RKO (cell line): ENCODE results near the gene TFRC.
"Not testable (repeated sequence)": the region's sequence is repeated elsewhere in the genome, so short reads cannot be mapped to it uniquely, and the experiment has no call there.

Experiments used
- DNase-seq: peaks from one replicate; pipeline ENCODE4 v3.0.0-alpha.2; 2016; ENCODE audit warnings: low spot score

The TFRC gene

DNA sequence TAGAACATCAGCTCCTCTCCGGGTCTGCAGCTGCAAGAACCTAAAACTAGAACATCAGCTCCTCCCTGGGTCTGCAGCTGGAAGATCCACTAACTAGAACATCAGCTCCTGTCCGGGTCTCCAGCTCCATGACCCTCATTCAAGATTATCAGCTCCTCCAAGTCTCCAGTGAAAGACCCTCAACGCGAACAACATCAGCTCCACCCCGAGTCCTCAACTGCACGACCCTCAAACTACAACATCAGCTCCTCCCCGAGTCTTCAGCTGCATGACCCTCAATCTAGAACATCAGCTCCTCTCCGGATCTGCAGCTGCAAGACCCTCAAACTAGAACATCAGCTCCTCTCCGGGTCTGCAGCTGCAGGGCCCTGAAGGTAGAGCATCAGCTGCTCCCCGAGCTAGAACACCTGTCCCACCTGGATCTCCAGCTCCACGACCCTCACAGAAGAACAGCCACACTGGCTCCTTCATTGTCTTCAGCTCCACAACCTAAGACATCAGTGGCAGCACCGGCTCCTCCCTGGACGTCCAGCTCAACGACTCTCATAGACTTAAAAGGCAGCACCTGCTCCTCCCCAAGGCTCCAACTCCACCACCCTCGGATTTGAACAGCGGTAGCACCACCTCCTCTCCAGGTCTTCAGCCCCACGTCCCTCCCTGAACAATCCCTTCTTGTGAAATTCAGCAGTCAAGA lies 77.4 kb downstream of the TFRC start:
- not testable (repeated sequence) for DNase-seq

DNA sequence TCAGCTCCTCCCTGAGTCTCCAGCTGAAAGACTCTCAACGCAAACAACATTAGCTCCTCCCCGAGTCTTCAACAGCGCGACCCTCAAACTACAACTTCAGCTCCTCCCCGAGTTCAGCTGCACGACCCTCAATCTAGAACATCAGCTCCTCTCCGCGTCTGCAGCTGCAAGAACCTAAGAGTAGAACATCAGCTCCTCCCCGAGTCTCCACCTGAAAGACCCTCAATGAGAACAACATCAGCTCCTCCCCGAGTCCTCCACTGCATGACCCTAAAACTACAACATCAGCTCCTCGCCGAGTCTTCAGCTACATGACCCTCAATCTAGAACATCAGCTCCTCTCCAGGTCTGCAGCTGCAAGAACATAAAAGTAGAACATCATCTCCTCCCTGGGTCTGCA lies 78.3 kb downstream of the TFRC start:
- no peak for DNase-seq

DNA sequence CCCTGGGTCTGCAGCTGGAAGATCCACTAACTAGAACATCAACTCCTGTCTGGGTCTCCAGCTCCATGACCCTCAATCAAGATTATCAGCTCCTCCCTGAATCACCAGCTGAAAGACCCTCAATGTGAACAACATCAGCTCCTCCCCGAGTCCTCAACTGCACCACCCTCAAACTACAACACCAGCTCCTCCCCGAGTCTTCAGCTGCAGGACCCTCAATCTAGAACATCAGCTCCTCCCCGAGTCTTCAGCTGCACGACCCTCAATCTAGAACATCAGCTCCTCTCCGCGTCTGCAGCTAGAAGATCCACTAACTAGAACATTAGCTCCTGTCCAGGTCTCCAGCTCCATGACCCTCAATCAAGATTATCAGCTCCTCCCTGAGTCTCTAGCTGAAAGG lies 79.2 kb downstream of the TFRC start:
- DNase-seq = not testable (repeated sequence)

DNA sequence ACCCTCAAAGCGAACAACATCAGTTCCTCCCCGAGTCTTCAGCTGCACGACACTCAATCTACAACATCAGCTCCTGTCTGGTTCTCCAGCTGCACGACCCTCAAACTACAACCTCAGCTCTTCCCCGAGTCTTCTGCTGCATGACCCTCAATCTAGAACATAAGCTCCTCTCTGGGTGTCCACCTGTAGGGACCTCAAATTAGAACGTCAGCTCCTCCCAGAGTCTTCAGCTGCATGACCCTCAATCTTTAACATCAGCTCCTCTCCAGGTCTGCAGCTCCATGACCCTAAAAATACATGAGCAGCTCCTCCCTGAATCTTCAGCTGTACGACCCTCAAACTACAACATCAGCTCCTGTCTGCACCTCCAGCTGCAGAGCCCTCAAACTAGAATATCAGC lies 80.7 kb downstream of the TFRC start:
- DNase-seq = not testable (repeated sequence)

DNA sequence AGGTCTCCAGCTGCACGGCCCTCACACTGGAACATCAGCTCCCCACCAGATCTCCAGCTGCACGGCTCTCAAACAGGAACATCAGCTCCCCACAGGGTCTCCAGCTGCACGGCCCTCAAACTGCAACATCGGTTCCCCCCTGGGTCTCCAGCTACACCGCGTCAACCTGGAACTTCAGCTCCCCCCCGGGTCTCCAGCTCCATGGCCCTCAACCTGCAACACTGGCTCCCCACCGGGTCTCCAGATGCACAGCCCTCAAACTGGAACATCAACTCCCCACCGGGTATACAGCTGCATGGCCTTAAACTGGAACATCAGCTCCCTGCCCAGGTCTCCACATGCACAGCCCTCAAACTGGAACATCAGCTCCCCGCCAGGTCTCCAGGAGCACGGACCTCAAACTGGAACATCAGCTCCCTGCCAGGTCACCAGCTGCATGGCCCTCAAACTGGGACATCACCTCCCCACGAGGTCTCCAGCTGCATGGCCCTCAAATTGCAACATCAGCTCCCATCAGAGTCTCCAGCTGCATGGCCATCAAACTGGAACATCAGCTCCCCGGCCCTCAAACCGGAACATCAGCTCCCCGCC lies 81.4 kb downstream of the TFRC start:
- DNase-seq = not testable (repeated sequence)

DNA sequence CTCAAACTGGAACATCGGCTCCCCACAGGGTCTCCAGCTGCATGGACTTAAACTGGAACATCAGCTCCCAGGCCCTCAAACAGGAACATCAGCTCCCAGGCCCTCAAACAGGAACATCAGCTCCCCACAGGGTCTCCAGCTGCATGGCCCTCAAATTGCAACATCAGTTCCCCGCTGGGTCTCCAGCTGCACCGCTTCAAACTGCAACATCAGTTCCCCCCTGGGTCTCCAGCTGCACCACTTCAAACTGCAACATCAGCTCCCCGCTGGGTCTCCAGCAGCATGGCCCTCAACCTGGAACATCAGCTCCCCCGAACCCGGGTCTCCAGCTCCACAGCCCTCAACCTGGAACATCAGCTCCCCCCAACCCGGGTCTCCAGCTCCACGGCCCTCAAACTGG lies 82.0 kb downstream of the TFRC start:
- DNase-seq = no peak
